ENCODE data around the gene DDX27. TPM values are rescaled to one million over a fixed set of nuclear protein-coding genes. Genes with fewer than 3 reads are reported as not detected.

Gene DDX27
- total and polyA plus RNA-seq, 2 of the 13 experiments (the other 11 are each of a cell fraction or from before 2014, with no cell fraction given), result 42.6 to 72.8 TPM

DNA sequence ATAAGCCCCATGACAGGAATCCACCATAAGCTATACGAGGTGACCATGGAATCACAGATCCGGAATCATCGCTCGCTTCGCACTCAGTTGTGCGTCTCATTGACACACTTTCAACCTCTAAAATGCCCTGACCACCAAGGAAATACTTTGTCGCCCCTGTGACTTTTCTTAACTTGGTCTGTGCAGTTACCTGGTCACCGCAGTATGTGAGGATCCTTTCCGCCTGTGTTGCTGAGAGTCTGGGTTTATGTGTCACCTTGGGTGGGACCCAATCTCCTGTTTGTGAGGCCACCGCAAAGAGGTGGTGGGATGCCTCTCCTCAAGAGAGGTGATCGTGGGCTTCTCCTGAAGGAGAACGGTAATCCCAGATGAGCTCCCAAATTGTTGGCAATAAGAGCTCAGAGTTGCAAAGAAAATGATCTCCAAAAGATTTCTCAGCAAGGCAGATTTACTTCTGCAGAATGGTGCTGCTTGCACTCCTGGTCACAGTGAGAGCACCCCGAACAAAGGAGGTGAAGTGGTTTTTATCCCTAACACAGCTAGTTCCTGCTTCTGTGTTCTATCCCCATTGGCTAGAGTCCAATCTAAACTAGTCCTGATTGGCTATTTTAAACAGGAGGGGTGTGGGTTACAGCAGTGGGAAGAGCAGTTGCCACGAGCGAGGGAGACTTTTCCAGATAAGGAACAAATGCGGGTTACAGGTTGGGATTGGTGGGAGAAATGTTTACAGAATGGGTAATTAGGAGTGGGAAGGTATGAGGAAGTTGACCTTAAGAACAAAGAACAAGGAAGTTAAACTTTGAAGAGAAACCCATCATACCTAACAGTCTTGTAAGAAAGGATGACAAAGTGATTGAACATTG lies 67.7 kb downstream of the DDX27 start (continued):
- TF ChIP-seq, protein P1, sequence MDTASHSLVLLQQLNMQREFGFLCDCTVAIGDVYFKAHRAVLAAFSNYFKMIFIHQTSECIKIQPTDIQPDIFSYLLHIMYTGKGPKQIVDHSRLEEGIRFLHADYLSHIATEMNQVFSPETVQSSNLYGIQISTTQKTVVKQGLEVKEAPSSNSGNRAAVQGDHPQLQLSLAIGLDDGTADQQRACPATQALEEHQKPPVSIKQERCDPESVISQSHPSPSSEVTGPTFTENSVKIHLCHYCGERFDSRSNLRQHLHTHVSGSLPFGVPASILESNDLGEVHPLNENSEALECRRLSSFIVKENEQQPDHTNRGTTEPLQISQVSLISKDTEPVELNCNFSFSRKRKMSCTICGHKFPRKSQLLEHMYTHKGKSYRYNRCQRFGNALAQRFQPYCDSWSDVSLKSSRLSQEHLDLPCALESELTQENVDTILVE (CRISPR knock-in tag; IDR thresholded peaks at IDR 0.05), result no peak
- TF ChIP-seq POGZ (CRISPR knock-in tag; IDR thresholded peaks at IDR 0.05) (no peak), ZNF737 (CRISPR knock-in tag; IDR thresholded peaks at IDR 0.05; ENCODE audit: borderline replicate concordance) (no peak), AKAP8 (CRISPR knock-in tag; IDR thresholded peaks at IDR 0.05) (peak; percentile 62; the same call in 1 of the 2 replicates), ZNF451 (CRISPR knock-in tag; IDR thresholded peaks at IDR 0.05) (no peak), NFYB (CRISPR knock-in tag; IDR thresholded peaks at IDR 0.05) (peak; percentile 56; the same call in 1 of the 2 replicates), ZBTB42 (CRISPR knock-in tag; IDR thresholded peaks at IDR 0.05) (no peak), ZNF839 (CRISPR knock-in tag; IDR thresholded peaks at IDR 0.05; ENCODE audit: borderline replicate concordance) (no peak), ARHGAP35 (CRISPR knock-in tag; IDR thresholded peaks at IDR 0.05; ENCODE audit: borderline replicate concordance) (no peak), RARA (CRISPR knock-in tag; IDR thresholded peaks at IDR 0.05) (no peak), SP140L (CRISPR knock-in tag; IDR thresholded peaks at IDR 0.05; ENCODE audit: borderline replicate concordance) (no peak), NCOR1 (IDR thresholded peaks at IDR 0.05; ENCODE audit: borderline replicate concordance, low read length) (no peak), ZNF761 (CRISPR knock-in tag; conservative IDR thresholded peaks at IDR 0.05) (0 out of 2 replicates have a peak, but pooled peaks have one; percentile 31), NKX3-1 (CRISPR knock-in tag; IDR thresholded peaks at IDR 0.05) (no peak; the same call in 1 of the 2 replicates), ZNF570 (CRISPR knock-in tag; IDR thresholded peaks at IDR 0.05; ENCODE audit: borderline replicate concordance) (no peak), ZNF83 (CRISPR knock-in tag; IDR thresholded peaks at IDR 0.05; ENCODE audit: borderline replicate concordance) (no peak), ZC3H4 (CRISPR knock-in tag; IDR thresholded peaks at IDR 0.05; ENCODE audit: borderline replicate concordance) (peak; percentile 87; the same call in 1 of the 2 replicates), ZNF569 (CRISPR knock-in tag; IDR thresholded peaks at IDR 0.05; ENCODE audit: borderline replicate concordance) (no peak), TBX2 (CRISPR knock-in tag; IDR thresholded peaks at IDR 0.05; ENCODE audit: borderline replicate concordance) (no peak; the same call in 1 of the 2 replicates)
- TF ChIP-seq, protein P2, sequence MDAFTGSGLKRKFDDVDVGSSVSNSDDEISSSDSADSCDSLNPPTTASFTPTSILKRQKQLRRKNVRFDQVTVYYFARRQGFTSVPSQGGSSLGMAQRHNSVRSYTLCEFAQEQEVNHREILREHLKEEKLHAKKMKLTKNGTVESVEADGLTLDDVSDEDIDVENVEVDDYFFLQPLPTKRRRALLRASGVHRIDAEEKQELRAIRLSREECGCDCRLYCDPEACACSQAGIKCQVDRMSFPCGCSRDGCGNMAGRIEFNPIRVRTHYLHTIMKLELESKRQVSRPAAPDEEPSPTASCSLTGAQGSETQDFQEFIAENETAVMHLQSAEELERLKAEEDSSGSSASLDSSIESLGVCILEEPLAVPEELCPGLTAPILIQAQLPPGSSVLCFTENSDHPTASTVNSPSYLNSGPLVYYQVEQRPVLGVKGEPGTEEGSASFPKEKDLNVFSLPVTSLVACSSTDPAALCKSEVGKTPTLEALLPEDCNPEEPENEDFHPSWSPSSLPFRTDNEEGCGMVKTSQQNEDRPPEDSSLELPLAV (CRISPR knock-in tag; conservative IDR thresholded peaks at IDR 0.05; ENCODE audit: low read depth), result no peak
- TF ChIP-seq, protein P3, sequence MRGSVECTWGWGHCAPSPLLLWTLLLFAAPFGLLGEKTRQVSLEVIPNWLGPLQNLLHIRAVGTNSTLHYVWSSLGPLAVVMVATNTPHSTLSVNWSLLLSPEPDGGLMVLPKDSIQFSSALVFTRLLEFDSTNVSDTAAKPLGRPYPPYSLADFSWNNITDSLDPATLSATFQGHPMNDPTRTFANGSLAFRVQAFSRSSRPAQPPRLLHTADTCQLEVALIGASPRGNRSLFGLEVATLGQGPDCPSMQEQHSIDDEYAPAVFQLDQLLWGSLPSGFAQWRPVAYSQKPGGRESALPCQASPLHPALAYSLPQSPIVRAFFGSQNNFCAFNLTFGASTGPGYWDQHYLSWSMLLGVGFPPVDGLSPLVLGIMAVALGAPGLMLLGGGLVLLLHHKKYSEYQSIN (CRISPR knock-in tag; IDR thresholded peaks at IDR 0.05; ENCODE audit: borderline replicate concordance), result no peak
- TF ChIP-seq, protein P4, sequence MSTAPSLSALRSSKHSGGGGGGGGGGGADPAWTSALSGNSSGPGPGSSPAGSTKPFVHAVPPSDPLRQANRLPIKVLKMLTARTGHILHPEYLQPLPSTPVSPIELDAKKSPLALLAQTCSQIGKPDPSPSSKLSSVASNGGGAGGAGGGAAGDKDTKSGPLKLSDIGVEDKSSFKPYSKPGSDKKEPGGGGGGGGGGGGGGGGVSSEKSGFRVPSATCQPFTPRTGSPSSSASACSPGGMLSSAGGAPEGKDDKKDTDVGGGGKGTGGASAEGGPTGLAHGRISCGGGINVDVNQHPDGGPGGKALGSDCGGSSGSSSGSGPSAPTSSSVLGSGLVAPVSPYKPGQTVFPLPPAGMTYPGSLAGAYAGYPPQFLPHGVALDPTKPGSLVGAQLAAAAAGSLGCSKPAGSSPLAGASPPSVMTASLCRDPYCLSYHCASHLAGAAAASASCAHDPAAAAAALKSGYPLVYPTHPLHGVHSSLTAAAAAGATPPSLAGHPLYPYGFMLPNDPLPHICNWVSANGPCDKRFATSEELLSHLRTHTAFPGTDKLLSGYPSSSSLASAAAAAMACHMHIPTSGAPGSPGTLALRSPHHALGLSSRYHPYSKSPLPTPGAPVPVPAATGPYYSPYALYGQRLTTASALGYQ (CRISPR knock-in tag; IDR thresholded peaks at IDR 0.05), result no peak
